Cortex of kidney (tissue), 1 donor: ENCODE data around the gene ITIH3.

Source experiments
- DNase-seq: peaks from one replicate; lab custom pipeline; 2025; lab: John Stamatoyannopoulos, UW

ITIH3 gene

DNA sequence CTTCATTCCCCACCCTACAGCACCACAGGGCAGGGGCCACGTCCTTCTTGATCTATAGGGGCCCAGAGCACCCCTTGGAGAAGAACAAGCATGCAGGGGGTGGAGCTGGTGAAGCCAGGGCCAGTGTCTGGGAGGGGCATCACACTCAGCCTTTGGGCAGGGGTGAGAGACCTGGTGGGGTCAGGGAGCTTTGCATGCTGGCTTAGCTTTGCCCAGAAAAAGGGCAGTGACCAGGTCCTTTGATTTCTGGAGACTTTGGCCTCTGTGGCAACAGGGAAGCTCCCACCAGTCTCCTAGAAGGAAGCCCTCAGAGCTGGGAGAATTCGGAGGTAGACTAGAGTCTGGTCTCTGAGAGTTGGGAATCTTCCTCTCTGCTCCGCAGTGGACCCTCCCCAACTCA is 34.9 kb downstream of the ITIH3 start:
- DNase-seq, result no peak

- no peak for DNase-seq
These were observed 35.4 kb downstream of the ITIH3 start for GRCh38 chr3:52829906-52830463.

GRCh38 chr3:52830535-52831258 is 36.1 kb downstream of the ITIH3 start, which contains the start of gene ITIH4:
Gene ITIH4 (minus strand): TSS chr3:52830672. CDS start chr3:52830642, 30 bp downstream.
- no peak for DNase-seq

DNA sequence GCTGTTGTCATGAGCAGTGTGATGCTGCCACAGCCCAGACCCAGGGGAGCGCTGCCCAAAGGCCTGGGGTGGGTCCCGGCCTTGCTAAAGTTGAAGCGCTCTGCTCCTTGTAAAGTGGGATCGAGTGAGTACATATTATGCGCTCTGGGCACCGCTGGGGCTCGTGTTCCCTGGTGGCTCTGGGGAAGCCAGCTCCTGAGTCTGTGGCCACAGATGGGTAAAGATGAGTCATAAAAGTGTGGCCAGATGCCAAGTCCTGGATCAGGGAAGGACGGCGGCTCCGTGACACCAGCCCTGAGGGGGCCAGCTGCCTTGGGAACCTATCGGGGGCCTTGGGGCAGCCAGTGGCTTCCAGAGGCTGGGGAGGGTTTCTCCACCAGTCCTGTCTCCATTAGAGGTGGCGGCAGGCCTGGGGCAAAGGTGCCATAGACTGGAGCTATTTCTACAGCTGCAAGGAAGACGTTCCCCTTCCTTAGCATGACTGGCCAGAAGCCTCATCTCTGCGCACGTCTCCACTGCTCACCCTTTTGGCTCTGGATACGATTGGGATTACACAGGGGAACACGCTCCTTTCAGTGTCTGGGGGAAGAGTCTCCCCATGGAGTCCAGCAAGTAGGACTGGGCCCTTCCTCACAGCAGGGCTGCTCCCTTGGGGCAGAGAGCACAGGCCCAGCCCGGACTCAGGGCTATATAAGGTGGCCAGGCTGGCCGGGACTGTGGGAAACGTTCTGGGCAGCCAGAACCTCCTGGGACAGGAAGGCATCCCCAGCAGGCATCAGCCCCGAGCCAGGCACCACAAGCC is 37.1 kb downstream of the ITIH3 start:
- no peak for DNase-seq

DNA sequence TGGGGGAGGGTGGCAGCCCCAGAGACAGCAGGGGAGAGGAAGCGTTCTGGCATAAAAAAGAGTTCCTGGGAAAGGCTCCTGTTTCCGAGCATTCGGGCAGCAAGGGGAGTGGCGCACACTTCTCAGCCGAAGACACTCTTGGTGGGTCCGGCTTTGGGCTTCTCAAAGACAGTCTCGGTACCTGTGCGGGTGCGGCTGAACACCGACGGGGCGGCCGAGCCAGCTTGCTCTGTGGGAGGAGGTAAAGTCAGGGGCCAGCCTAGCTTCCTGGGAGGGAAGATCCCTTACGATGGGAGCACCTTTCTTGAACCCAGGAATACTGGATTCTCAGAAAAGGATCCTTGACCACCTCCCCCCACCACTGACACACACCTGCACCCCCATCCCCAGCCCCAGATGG is 38.6 kb downstream of the ITIH3 start:
- DNase-seq, result no peak

GRCh38 chr3:52834871-52835501 is 40.4 kb downstream of the ITIH3 start, which contains the start of gene MUSTN1:
Gene MUSTN1 (minus strand): TSS chr3:52835019. CDS start chr3:52834948, 71 bp downstream.
- no peak for DNase-seq

DNA sequence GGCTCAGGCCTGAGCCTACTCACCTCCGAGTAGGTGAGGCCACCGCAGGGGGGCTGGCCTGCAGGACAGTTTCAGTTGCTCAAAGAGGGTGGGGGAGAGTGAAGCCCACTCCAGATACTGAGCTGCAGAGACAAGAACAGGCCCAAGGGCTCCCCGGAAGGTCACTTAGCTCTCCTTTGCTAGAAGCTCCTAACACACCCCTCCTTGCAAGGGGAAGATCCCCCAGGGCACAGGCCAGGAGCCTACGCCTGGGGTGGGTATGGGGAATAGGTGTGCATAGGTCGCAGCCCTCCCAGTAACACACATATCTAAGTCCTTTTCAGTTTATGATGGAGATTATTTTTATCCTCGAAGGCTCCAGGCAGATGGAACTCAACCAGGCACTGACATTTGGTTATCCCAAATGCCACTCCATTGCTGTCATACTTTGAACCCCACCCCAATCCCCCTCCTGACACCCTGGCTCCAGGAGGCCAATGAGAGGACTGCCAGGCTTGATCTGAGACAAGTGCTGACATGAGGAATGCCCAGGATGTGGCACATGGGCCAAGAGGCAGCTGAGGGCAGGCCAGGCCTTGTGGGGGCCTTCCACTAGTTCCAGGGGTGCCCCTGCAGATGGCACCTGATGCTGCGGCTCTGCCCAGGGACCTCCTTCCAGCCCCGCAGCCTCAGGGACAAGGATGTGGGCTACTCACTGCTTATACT is 41.3 kb downstream of the ITIH3 start:
- no peak for DNase-seq

DNA sequence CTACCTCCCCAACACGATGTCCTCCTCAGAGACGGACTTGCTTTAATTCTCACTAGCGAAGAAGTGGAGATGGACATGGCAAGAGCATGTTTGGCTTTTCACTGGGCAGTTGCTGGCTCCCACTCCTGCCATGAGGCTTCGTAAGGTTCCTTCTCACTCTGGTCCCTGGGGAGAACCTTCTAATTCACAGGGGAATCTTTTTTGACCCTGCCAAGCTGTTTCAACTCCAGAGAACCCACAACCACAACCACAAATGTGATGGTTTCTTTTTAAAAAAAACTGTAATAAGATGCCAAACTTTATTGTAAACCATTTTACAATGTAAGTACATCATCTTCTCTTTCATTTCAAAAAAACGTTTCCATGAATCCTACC is 41.9 kb downstream of the ITIH3 start:
- DNase-seq, result no peak

DNA sequence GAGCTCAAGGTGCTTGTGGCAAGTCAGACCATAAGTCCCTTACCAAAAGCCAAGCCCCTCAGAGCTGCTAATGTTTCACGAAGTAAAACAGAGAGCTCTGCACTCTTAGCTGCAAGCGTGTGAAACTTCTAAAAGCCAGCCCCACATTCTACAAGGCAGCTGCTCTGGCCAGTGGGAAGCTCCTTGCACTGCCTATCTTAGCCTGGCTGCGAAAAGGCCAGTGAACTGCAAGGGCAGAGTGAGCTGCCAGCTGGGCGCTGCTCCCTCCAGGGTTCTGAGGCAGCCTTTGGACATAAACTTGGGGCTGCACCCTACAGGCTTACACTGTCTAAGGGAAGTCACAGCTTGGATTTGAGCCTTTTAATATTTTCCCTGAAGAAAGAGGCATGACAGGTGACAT is 42.4 kb downstream of the ITIH3 start:
- no peak for DNase-seq

- DNase-seq, result no peak
These were observed 44.1 kb downstream of the ITIH3 start for GRCh38 chr3:52838561-52839267.

DNA sequence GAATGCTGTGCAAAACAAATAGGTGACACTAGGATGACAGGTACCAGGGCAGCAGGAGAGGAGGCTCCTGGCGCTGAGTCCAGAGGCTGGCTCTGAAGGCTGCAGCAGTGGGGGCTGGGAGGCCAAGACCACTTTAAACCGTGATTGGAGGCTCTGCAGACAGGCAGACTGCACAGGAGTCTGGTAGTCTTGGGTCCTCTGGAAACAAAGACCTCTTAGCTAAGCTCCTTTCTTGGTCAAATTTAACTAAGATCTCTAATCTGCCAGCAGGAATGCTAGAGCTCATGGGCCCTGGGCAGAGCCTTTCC is 44.6 kb downstream of the ITIH3 start:
- no peak for DNase-seq

DNA sequence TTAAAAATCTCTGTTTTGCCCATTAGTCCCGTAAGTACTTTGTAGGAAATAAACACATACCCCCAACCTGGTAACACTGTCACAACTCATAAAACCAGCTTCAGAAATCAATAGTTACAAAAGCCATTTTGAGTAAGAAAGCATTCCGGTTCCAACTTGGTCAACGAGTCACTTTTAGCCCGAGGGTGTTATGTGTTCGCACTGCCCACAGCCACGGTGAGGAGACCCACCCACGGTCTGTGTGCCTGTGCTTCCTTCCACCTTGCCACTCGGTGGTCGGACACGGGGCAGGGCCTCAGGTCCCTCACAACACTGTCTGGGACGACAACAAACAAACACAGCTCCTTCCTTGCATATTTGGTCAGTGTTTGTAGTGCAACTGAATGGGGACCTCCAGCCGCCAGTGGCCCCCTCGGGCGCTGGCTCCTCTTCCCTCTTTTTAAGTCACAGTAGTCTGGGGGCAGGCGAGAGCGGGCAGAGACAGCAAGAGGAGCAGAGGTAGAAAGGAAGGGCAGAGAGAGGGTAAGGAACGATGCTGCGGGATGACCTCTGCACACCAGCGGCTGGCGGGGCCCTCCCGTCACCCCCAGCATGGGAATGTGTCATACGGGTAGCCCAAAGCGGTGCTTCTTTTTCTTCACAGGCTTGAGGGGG is 45.4 kb downstream of the ITIH3 start:
- no peak for DNase-seq

DNA sequence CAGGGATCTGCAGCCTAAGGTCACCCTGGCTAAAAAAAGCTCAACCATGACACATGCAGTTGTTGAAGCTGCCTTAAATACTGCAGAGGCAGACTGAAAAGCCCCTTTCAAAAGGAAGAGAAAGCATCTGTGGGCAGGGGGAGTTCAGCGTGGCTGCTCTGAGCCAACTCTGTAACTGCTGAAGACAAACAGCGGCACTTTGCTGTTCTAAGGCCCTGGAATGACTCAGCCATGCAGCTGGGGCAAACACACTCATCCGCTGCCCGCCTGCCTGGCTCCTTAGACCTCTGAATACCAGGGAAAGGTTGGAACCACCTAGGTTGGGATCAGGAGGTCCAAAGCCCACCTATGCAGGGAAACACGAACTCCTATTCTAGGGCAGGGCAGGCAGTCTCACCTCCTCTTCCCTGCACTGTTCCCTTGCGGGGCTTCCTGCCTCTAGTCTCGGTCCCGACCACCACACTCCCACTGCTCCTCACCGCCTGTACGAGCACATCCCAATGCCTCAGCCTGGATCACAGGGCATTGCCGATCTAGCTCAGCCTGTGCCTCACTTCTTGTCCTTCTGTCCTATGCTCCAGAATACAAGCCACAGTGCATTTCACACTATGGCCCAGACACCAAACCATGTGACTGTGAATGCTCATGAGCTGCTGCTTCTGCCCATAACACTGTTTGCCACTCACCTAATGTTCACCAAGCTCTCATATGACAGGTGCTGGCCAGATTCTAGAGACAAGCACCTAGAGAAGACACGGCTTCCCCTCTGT is 46.8 kb downstream of the ITIH3 start:
- DNase-seq, result no peak

DNA sequence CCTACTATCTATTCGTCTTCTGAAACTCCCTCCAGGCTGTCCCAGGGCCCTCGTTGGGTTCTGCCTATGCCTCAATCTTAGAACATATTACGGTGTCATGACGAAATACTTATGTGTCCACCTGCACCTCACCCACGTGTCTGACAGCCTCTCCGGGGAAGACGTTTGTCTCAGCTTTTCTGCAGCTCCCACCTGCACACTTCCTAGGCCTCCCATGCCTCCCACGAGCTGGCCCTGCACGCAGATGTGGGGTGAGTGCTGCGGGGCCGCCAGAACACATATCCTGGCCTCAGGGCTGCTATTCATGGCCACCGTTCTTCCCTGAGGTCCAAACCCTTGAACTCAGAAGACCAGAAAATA is 47.4 kb downstream of the ITIH3 start:
- no peak for DNase-seq

GRCh38 chr3:52842424-52842823 is 47.8 kb downstream of the ITIH3 start:
- no peak for DNase-seq

- DNase-seq, result no peak
These were observed 48.7 kb downstream of the ITIH3 start for GRCh38 chr3:52843108-52843865.

DNA sequence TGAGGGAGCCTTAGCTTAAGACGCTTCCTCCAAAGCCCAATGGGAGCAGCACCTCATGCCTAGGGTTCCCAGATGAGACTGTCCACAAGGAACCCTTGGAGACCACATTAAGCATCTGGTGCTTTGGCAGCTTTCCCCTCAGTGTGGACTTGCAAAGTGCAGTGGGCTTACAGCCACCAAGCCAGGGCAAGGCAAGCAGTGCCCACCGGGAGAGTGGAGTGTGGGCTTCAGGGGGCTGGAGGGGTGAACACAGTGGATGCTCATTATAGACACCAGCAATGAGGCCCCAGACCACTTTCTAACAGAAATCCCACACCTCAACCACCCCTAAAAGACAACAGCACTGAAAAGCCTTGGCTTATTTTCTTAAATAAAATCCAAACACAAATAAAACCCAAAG is 49.3 kb downstream of the ITIH3 start:
- DNase-seq, result no peak

- DNase-seq, result no peak
These were observed 49.8 kb downstream of the ITIH3 start for GRCh38 chr3:52844290-52844975.

- no peak for DNase-seq
These were observed 50.6 kb downstream of the ITIH3 start for GRCh38 chr3:52845157-52845556.
